GM18511 (cell line): ENCODE measurements around the gene NAXE.

Experiments
- ATAC-seq: cut with Tn5 transposase; IDR thresholded peaks from one replicate; pipeline ENCODE4 v1.9.1; 2021; ENCODE audit warnings: mild to moderate bottlenecking, moderate library complexity; ENCODE audit not compliant: unreplicated experiment

The NAXE gene

GRCh38 chr1:156643049-156643777 is 51.6 kb downstream of the NAXE start:
- no peak for ATAC-seq

- ATAC-seq, result peak; percentile 61
Measured at GRCh38 chr1:156643778-156644092, 52.2 kb downstream of the NAXE start.
